Measurements from ENCODE around the gene OSBPL5. TPM values are rescaled to one million over a fixed set of nuclear protein-coding genes. Genes with fewer than 3 reads are reported as not detected.
A peak's percentile ranks its signal among the peaks of the same experiment; 100 is the strongest.

The OSBPL5 gene
- total and polyA plus RNA-seq, 2 donors, result 22.4 to 40.5 TPM

GRCh38 chr11:3182462-3182852 lies 17.3 kb upstream of the OSBPL5 start:
- 89% methylated on average over 4 of the region's 4 CpGs for WGBS
- no peak for DNase-seq (ENCODE audit: extremely low spot score)
- no peak overlapping the region for H3K4me3 ChIP-seq (ENCODE audit: low read depth, low read length)
- no peak overlapping the region for H3K27ac ChIP-seq (ENCODE audit: low read depth)
- no peaks in the 10 kb centered on the region for H3K36me3 ChIP-seq (ENCODE audit: insufficient read depth)
- H3K4me1 ChIP-seq (ENCODE audit: insufficient read depth), result no peaks in the 10 kb centered on the region

GRCh38 chr11:3181725-3182461 lies 16.8 kb upstream of the OSBPL5 start:
- DNase-seq (ENCODE audit: extremely low spot score), result no peak
- Histone ChIP-seq H3K36me3 (ENCODE audit: insufficient read depth) (no peaks in the 10 kb centered on the region), H3K27ac (ENCODE audit: low read depth) (no peak overlapping the region), H3K4me3 (ENCODE audit: low read depth, low read length) (no peak overlapping the region), H3K4me1 (ENCODE audit: insufficient read depth) (no peaks in the 10 kb centered on the region)
- WGBS, result 87% methylated on average over 12 of the region's 12 CpGs

DNA sequence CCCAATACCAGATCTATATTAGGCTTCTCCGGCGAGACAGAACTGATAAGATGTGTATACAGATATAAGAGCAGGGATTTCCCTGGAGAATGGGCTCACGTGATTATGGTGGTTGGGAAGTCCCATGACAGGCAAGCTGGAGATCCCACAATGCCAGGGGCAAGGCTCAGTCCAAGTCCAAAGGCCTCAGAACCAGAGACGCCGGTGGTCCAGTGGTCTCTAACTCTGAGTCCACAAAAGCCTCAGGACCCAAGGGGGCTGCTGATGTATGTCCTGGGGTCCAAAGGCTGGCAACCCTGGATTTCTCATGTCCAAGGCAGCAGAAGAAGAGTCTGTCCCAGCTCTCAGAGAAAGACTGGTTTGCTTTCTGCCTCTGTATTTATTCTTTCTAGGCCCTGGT lies 15.8 kb upstream of the OSBPL5 start:
- no peaks in the 10 kb centered on the region for H3K4me1 ChIP-seq (ENCODE audit: insufficient read depth)
- H3K27ac ChIP-seq (ENCODE audit: low read depth), result no peak overlapping the region
- H3K36me3 ChIP-seq (ENCODE audit: insufficient read depth), result no peaks in the 10 kb centered on the region
- no peak overlapping the region for H3K4me3 ChIP-seq (ENCODE audit: low read depth, low read length)
- no peak for DNase-seq (ENCODE audit: extremely low spot score)
- 68% methylated on average over 5 of the region's 5 CpGs for WGBS

DNA sequence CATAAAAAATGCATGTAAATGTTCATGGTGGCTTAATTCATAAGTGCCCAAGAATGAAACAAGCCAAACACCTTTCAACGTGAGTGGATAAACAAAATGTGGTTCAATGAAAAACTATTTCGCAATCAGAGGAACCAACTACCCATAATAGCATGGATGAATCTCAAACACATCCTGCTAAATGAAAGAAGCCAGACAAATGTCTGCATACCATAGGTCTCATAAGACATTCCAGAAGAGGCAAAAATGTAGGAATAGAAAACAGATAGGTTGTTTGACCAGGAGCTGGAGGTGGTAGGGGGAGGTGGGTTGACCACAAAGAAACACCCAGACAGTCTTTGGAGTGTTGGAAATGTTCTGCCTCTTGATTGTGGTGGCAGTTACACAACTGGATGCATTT lies 13.2 kb upstream of the OSBPL5 start:
- 49% methylated on average over 2 of the region's 2 CpGs for WGBS
- Histone ChIP-seq H3K27ac (ENCODE audit: low read depth) (no peak overlapping the region), H3K4me1 (ENCODE audit: insufficient read depth) (no peaks in the 10 kb centered on the region), H3K4me3 (ENCODE audit: low read depth, low read length) (no peak overlapping the region), H3K36me3 (ENCODE audit: insufficient read depth) (no peaks in the 10 kb centered on the region)
- DNase-seq (ENCODE audit: extremely low spot score), result no peak

DNA sequence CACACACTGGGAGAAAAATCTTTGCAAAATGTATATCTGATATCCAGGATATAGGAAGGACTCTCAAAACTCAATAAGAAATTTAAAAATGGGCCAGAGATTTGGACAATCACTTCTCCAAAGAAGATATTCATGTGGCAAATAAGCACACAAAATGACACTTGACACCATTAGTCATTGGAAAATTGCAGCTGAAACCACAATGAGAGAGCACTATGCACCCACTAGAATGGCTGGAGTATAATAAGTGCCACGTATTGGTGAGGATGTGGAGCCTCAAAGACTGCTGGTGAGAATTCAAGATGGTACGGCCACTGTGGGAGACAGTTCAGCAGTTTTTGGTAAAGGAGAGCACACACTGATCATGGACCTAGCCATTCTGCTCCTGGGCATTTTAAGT lies 12.8 kb upstream of the OSBPL5 start:
- WGBS, result 73% methylated on average over 2 of the region's 2 CpGs
- no peak overlapping the region for H3K27ac ChIP-seq (ENCODE audit: low read depth)
- DNase-seq (ENCODE audit: extremely low spot score), result no peak
- no peaks in the 10 kb centered on the region for H3K36me3 ChIP-seq (ENCODE audit: insufficient read depth)
- H3K4me1 ChIP-seq (ENCODE audit: insufficient read depth), result no peaks in the 10 kb centered on the region
- H3K4me3 ChIP-seq (ENCODE audit: low read depth, low read length), result no peak overlapping the region

GRCh38 chr11:3176487-3176886 lies 11.4 kb upstream of the OSBPL5 start:
- DNase-seq (ENCODE audit: extremely low spot score), result no peak
- H3K36me3 ChIP-seq (ENCODE audit: insufficient read depth), result no peaks in the 10 kb centered on the region

GRCh38 chr11:3175194-3175593 lies 10.1 kb upstream of the OSBPL5 start:
- H3K4me1 ChIP-seq (ENCODE audit: insufficient read depth), result no peaks in the 10 kb centered on the region
- no peak overlapping the region for H3K4me3 ChIP-seq (ENCODE audit: low read depth, low read length)
- no peak overlapping the region for H3K27ac ChIP-seq (ENCODE audit: low read depth)
- no peak for DNase-seq (ENCODE audit: extremely low spot score)
- no peaks in the 10 kb centered on the region for H3K36me3 ChIP-seq (ENCODE audit: insufficient read depth)

More at GRCh38 chr11:3176487-3176886, 11.4 kb upstream of the OSBPL5 start:
- Histone ChIP-seq H3K27ac (ENCODE audit: low read depth) (no peak overlapping the region), H3K4me3 (ENCODE audit: low read depth, low read length) (no peak overlapping the region), H3K4me1 (ENCODE audit: insufficient read depth) (no peaks in the 10 kb centered on the region)

DNA sequence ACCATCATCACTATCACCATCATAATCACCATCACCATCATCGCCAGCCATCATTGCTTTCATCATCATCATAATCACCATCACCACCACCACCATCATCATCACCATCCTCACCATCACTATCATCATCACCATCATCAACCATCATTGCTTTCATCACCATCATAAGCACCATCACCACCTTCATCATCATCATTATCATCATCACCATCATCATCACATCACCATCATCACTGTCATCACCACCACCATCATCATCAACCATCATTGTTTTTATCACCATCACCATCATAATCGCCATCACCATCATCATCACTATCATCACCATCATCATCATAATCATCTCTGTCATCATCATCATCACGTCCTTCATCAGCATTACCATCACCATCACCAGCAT lies 9.3 kb upstream of the OSBPL5 start:
- H3K27ac ChIP-seq (ENCODE audit: low read depth), result no peak overlapping the region
- DNase-seq (ENCODE audit: extremely low spot score), result no peak
- H3K4me3 ChIP-seq (ENCODE audit: low read depth, low read length), result no peak overlapping the region
- 95% methylated on average over 3 of the region's 3 CpGs for WGBS
- H3K36me3 ChIP-seq (ENCODE audit: insufficient read depth), result no peaks in the 10 kb centered on the region
- H3K4me1 ChIP-seq (ENCODE audit: insufficient read depth), result no peaks in the 10 kb centered on the region

GRCh38 chr11:3173795-3174194 lies 8.7 kb upstream of the OSBPL5 start:
- H3K36me3 ChIP-seq (ENCODE audit: insufficient read depth), result no peaks in the 10 kb centered on the region
- no peaks in the 10 kb centered on the region for H3K4me1 ChIP-seq (ENCODE audit: insufficient read depth)
- no peak overlapping the region for H3K27ac ChIP-seq (ENCODE audit: low read depth)
- no peak overlapping the region for H3K4me3 ChIP-seq (ENCODE audit: low read depth, low read length)
- no peak for DNase-seq (ENCODE audit: extremely low spot score)
- WGBS, result 98% methylated on average over 2 of the region's 2 CpGs

DNA sequence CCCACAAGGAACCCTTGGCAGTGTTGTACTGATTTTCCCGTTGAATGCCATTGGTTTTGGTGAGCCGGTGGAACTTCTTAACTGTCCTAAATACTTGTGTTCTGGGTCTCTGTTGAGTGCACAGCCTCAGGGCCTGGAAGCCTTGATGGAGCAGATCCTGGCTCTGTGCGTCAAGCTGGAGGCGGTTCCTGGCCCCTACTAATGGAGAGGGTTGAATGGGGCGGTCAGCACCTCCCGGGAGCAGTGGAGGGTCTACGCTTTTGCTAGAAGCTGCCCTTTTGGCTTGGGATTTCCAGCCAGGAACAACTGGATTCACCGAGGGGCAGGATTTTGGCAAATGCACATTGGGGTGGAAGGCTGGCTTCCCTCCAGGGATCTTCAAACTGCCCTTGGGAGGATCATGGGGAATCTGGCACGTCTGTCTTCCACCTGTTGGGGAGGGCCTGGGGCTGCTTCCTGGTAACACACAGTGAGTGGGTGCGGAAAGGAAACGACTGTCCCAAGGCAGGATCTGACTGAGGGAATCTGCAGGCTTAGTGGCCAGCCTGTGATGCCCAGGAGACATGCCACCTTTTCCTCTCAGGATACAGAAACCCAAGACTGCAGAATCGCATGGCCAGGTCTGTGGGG lies 6.9 kb upstream of the OSBPL5 start:
- WGBS, result 80% methylated on average over 12 of the region's 12 CpGs
- H3K4me1 ChIP-seq (ENCODE audit: insufficient read depth), result no peaks in the 10 kb centered on the region
- H3K36me3 ChIP-seq (ENCODE audit: insufficient read depth), result no peaks in the 10 kb centered on the region
- H3K4me3 ChIP-seq (ENCODE audit: low read depth, low read length), result no peak overlapping the region
- no peak overlapping the region for H3K27ac ChIP-seq (ENCODE audit: low read depth)
- no peak for DNase-seq (ENCODE audit: extremely low spot score)

GRCh38 chr11:3170756-3171650 lies 5.9 kb upstream of the OSBPL5 start:
- Histone ChIP-seq H3K27ac (ENCODE audit: low read depth) (no peak overlapping the region), H3K4me3 (ENCODE audit: low read depth, low read length) (no peak overlapping the region), H3K4me1 (ENCODE audit: insufficient read depth) (no peaks in the 10 kb centered on the region), H3K36me3 (ENCODE audit: insufficient read depth) (no peaks in the 10 kb centered on the region)
- 87% methylated on average over 24 of the region's 24 CpGs for WGBS
- no peak for DNase-seq (ENCODE audit: extremely low spot score)

DNA sequence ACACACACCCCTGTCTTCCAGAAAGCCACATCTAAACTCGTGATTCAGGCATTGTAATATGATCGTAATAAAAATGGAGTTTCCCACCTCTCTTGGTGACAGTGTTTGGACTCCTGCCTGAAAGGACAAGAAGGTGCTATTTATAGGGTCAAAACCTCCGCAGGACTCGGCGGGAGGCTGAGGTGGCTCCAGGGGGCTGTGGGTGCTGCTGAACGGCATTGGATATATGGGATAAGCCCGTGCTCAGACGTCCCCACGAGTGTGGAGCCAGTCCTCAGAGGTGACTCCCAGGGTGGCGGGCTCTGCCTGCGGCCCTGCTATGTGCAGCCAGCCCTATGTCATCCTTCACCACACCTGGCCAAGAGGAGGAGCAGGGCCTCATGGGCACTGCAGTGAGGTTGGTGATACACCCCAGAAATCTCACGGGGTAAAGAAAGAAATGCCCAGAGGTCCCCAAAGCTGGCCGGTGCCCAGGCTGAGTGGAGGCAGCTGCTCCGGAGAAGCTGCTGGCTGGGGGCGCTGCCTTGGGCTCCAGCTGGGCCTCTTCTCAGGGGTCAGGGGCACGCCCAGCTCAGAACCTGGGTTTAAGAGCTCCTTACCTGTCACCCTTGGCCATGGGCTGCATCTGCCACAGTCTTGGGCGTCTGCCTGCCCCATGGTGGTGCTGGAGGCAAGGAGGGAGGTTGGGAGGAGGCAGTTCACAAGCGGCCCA lies 5.1 kb upstream of the OSBPL5 start:
- H3K4me3 ChIP-seq (ENCODE audit: low read depth, low read length), result no peak overlapping the region
- WGBS, result 50% methylated on average over 18 of the region's 18 CpGs
- H3K4me1 ChIP-seq (ENCODE audit: insufficient read depth), result peaks cover 2% of the 10 kb centered on the region
- no peak for DNase-seq (ENCODE audit: extremely low spot score)
- no peaks in the 10 kb centered on the region for H3K36me3 ChIP-seq (ENCODE audit: insufficient read depth)
- H3K27ac ChIP-seq (ENCODE audit: low read depth), result no peak overlapping the region

- Histone ChIP-seq H3K27ac (ENCODE audit: low read depth) (peak overlapping the region; percentile 30), H3K4me3 (ENCODE audit: low read depth, low read length) (peak overlapping the region; percentile 7), H3K4me1 (ENCODE audit: insufficient read depth) (peaks cover 2% of the 10 kb centered on the region), H3K36me3 (ENCODE audit: insufficient read depth) (no peaks in the 10 kb centered on the region)
- WGBS, result 3% methylated on average over 31 of the region's 31 CpGs
- no peak for DNase-seq (ENCODE audit: extremely low spot score)
Measured at GRCh38 chr11:3169255-3170043, 4.3 kb upstream of the OSBPL5 start.

Data from urinary bladder (tissue), 4 donors.